KMS-11 (cell line): ENCODE results near the gene CEACAM5.

Source experiments
- H2AFZ ChIP-seq: fragments of 200-600 bp; sonication (generic); 2 replicates; pipeline ENCODE4 v1.6.1; 2016; ENCODE audit warnings: antibody characterized with exemption, mixed run types, low read depth
- H3K27ac ChIP-seq: fragments of 200-600 bp; sonication (generic); 2 replicates; pipeline ENCODE4 v1.6.1; 2016; ENCODE audit warnings: mild to moderate bottlenecking, mixed run types
- H3K27me3 ChIP-seq: fragments of 200-600 bp; sonication (generic); 2 replicates; pipeline ENCODE4 v1.6.1; 2017; ENCODE audit warnings: mild to moderate bottlenecking, low read depth, mixed run types, moderate library complexity; ENCODE audit not compliant: insufficient read depth
- H3K36me3 ChIP-seq: fragments of 200-600 bp; sonication (generic); 2 replicates; pipeline ENCODE4 v1.6.1; 2017; ENCODE audit warnings: mild to moderate bottlenecking, mixed run types; ENCODE audit not compliant: insufficient read depth
- H3K4me1 ChIP-seq: fragments of 200-600 bp; sonication (generic); 2 replicates; pipeline ENCODE4 v1.6.1; 2016; ENCODE audit warnings: mild to moderate bottlenecking, low read depth, mixed run types; ENCODE audit not compliant: poor library complexity, severe bottlenecking
- H3K4me2 ChIP-seq: fragments of 200-600 bp; sonication (generic); 2 replicates; pipeline ENCODE4 v1.7.0; 2016; ENCODE audit warnings: mild to moderate bottlenecking, mixed run types
- H3K4me3 ChIP-seq: fragments of 200-600 bp; sonication (generic); IDR thresholded peaks from 2 replicates; pipeline ENCODE4 v1.6.1; 2017; ENCODE audit warnings: low read depth, low read length, mixed read lengths; ENCODE audit not compliant: insufficient read depth
- H3K79me2 ChIP-seq: fragments of 200-600 bp; sonication (generic); 2 replicates; pipeline ENCODE4 v1.6.1; 2016; ENCODE audit warnings: low read depth, mixed run types; ENCODE audit not compliant: insufficient read depth
- H3K9ac ChIP-seq: fragments of 200-600 bp; sonication (generic); 2 replicates; pipeline ENCODE4 v1.6.1; 2016; ENCODE audit warnings: mild to moderate bottlenecking, mixed run types
- H4K20me1 ChIP-seq: fragments of 200-600 bp; sonication (generic); 2 replicates; pipeline ENCODE4 v1.6.1; 2016; ENCODE audit warnings: mild to moderate bottlenecking, mixed run types; ENCODE audit not compliant: insufficient read depth
- TF ChIP-seq, protein P1 (sequence below): fragments of 200-600 bp; sonication (generic); conservative IDR thresholded peaks from 2 replicates; pipeline ENCODE4 v1.6.1; 2017; ENCODE audit warnings: low read depth, mild to moderate bottlenecking, antibody characterized with exemption, low read length, moderate library complexity, mixed read lengths

The CEACAM5 gene

GRCh38 chr19:41671486-41671885 lies 36.9 kb upstream of the CEACAM5 start:
- H3K4me1 ChIP-seq = no peaks in the 10 kb centered on the region
- H3K4me2 ChIP-seq = no peak overlapping the region
- no peak overlapping the region for H3K4me3 ChIP-seq
- H3K36me3 ChIP-seq = no peaks in the 10 kb centered on the region
- H3K9ac ChIP-seq = no peak overlapping the region
- TF ChIP-seq, protein P1, sequence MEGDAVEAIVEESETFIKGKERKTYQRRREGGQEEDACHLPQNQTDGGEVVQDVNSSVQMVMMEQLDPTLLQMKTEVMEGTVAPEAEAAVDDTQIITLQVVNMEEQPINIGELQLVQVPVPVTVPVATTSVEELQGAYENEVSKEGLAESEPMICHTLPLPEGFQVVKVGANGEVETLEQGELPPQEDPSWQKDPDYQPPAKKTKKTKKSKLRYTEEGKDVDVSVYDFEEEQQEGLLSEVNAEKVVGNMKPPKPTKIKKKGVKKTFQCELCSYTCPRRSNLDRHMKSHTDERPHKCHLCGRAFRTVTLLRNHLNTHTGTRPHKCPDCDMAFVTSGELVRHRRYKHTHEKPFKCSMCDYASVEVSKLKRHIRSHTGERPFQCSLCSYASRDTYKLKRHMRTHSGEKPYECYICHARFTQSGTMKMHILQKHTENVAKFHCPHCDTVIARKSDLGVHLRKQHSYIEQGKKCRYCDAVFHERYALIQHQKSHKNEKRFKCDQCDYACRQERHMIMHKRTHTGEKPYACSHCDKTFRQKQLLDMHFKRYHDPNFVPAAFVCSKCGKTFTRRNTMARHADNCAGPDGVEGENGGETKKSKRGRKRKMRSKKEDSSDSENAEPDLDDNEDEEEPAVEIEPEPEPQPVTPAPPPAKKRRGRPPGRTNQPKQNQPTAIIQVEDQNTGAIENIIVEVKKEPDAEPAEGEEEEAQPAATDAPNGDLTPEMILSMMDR = no peak
- H2AFZ ChIP-seq = no peak overlapping the region
- H4K20me1 ChIP-seq = no peaks in the 10 kb centered on the region
- peaks cover 15% of the 10 kb centered on the region; the same call in 1 of the 2 replicates for H3K27me3 ChIP-seq
- H3K27ac ChIP-seq = no peak overlapping the region
- H3K79me2 ChIP-seq = no peaks in the 10 kb centered on the region

DNA sequence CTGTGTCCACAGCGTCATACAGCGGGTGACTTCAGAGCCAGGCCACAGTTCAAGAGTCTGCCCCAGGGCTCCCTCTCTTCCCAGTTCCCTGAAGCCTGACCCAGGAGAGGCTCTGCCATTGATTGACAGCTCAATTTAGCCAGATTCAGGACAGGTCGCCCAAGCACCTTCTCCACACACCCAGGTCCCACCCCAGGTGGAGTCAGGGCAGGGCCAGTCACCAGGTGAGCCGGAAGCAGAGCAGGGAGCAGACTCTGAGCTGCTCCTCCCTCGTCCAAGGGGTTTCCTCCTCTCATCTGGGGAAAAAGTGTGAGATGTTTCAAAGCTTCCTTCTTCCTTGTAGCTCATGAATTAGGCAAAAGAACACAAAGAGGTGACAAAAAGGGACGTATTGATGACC lies 26.0 kb upstream of the CEACAM5 start:
- Histone ChIP-seq H3K4me3 (no peak overlapping the region), H2AFZ (no peak overlapping the region), H3K4me1 (no peaks in the 10 kb centered on the region), H3K36me3 (no peaks in the 10 kb centered on the region), H3K27me3 (peaks cover 40% of the 10 kb centered on the region), H4K20me1 (no peaks in the 10 kb centered on the region), H3K4me2 (no peak overlapping the region), H3K79me2 (no peaks in the 10 kb centered on the region), H3K9ac (no peak overlapping the region), H3K27ac (no peak overlapping the region)
- TF ChIP-seq, protein P1 = no peak

GRCh38 chr19:41687419-41687818 lies 21.0 kb upstream of the CEACAM5 start:
- Histone ChIP-seq H3K4me2 (no peak overlapping the region), H3K4me3 (no peak overlapping the region), H3K79me2 (no peaks in the 10 kb centered on the region), H2AFZ (no peak overlapping the region), H3K36me3 (no peaks in the 10 kb centered on the region), H3K27me3 (peaks cover 56% of the 10 kb centered on the region), H3K9ac (no peak overlapping the region), H3K4me1 (no peaks in the 10 kb centered on the region), H3K27ac (no peak overlapping the region), H4K20me1 (no peaks in the 10 kb centered on the region)
- TF ChIP-seq, protein P1 = no peak

DNA sequence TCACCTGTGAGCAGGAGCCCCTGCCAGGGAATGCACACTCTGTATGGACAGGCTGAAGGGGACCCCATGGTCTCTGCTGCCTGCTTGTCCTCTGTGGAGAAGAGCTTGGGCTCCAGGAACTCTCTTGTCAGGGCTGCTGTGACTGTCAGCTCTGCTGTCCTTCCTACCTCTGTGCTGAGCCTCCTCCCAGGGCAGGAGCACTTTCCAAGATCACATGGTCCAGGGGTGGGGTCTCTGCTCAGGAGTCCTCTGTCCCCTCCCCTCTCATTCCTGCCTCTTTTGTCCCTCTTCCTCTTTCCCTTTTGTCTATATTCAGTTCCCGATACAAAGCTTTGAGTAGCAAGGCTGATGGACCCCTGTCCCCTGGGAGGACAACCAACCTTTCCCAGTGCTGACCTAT lies 20.3 kb upstream of the CEACAM5 start, which contains the start of gene CEACAM7:
CEACAM7 (minus strand) TSS at position 173 of the 400 bp plus-strand sequence; CDS start at position 68, 105 bp downstream.
- TF ChIP-seq, protein P1 = no peak
- no peak within 1 kb of the TSS for H3K4me3 ChIP-seq
- no peak within 1 kb of the TSS for H3K27ac ChIP-seq
- no peaks in the 10 kb centered on the region for H3K36me3 ChIP-seq
- H3K4me2 ChIP-seq = no peak within 1 kb of the TSS
- peaks cover 58% of the 10 kb centered on the region for H3K27me3 ChIP-seq
- no peaks in the 10 kb centered on the region for H3K4me1 ChIP-seq
- no peak within 1 kb of the TSS for H2AFZ ChIP-seq
- no peaks in the 10 kb centered on the region for H4K20me1 ChIP-seq
- H3K9ac ChIP-seq = no peak within 1 kb of the TSS
- no peaks in the 10 kb centered on the region for H3K79me2 ChIP-seq

GRCh38 chr19:41688687-41689086 lies 19.7 kb upstream of the CEACAM5 start:
- Histone ChIP-seq H3K4me3 (no peak overlapping the region), H3K4me1 (no peaks in the 10 kb centered on the region), H2AFZ (no peak overlapping the region), H3K36me3 (no peaks in the 10 kb centered on the region), H3K27ac (no peak overlapping the region), H4K20me1 (no peaks in the 10 kb centered on the region), H3K9ac (no peak overlapping the region), H3K27me3 (peaks cover 54% of the 10 kb centered on the region), H3K79me2 (no peaks in the 10 kb centered on the region), H3K4me2 (no peak overlapping the region)
- TF ChIP-seq, protein P1 = no peak
